Sigmoid colon (tissue), 7 donors: Measurements from ENCODE around the gene HKDC1. TPM values are rescaled to one million over a fixed set of nuclear protein-coding genes. Genes with fewer than 3 reads are reported as not detected.

Experiments
- DNase-seq: peaks from one replicate; pipeline ENCODE4 v3.0.0-alpha.2; 2019
- H3K27ac ChIP-seq, 4 donors: fragments of 200-600 bp; sonication (generic); one replicate each; pipeline ENCODE4 v1.5.1; 2016 to 2019; ENCODE audit warnings: mild to moderate bottlenecking in 1 of 4
- H3K27me3 ChIP-seq, 3 donors: fragments of 200-600 bp; sonication (generic); one replicate each; pipeline ENCODE4 v1.5.1; 2019; ENCODE audit warnings: mild to moderate bottlenecking in 1 of 3
- H3K36me3 ChIP-seq, 4 donors: fragments of 200-600 bp; sonication (generic); one replicate each; pipeline ENCODE4 v1.5.1; 2016 to 2019
- H3K4me1 ChIP-seq, 4 donors: fragments of 200-600 bp; sonication (generic); one replicate each; pipeline ENCODE4 v1.5.1; 2017 to 2019
- H3K4me3 ChIP-seq, 4 donors: fragments of 200-600 bp; sonication (generic); one replicate each; pipeline ENCODE4 v1.5.1; 2017 to 2019; ENCODE audit warnings: mild to moderate bottlenecking in 2 of 4, moderate library complexity in 1 of 4
- H3K9me3 ChIP-seq, 4 donors: fragments of 200-600 bp in 3 of 4; sonication (generic) in 3 of 4; one replicate each; pipeline versions ENCODE4 v1.5.1 to v1.6.1; 2013 to 2019
- CTCF ChIP-seq, 4 experiments: fragments of 450-650 bp in 3 of 4; fragments of 200-600 bp in 1 of 4; IDR thresholded peaks; one replicate each; pipeline ENCODE4 v1.5.1; 2016 to 2019; ENCODE audit warnings: antibody characterized with exemption in 4 of 4, mild to moderate bottlenecking in 3 of 4, moderate library complexity in 2 of 4
- EP300 ChIP-seq, 4 donors: sonication (generic); formaldehyde crosslinking; IDR thresholded peaks; one replicate each; pipeline ENCODE4 v1.6.1; 2017; ENCODE audit warnings: antibody characterized with exemption in 4 of 4
- POLR2A ChIP-seq, 2 donors: fragments of 450-650 bp; IDR thresholded peaks; one replicate each; pipeline ENCODE4 v1.6.1; 2016; ENCODE audit warnings: antibody characterized with exemption in 2 of 2, mild to moderate bottlenecking in 2 of 2, moderate library complexity in 2 of 2
- POLR2AphosphoS5 ChIP-seq, 4 donors: sonication (generic); formaldehyde crosslinking; IDR thresholded peaks; one replicate each; pipeline ENCODE4 v1.6.1; 2017; ENCODE audit warnings: antibody characterized with exemption in 4 of 4
- WGBS, 2 donors: extraction: QIAGEN DNeasy Blood & Tissue Kit; methylation state at CpG; one replicate each; pipeline ENCODE4 v1.1.7; 2013; 5-methylcytosine and 5-hydroxymethylcytosine counted together
- intact Hi-C: fragments of 100-400 bp; cut with DNase I; formaldehyde crosslinking; loops from one replicate; pipeline ENCODE4 v1.15.1; 2023
- polyA plus RNA-seq, 3 donors: library from polyadenylated mRNA; stranded (reverse); fragments of 200-250 nt; gene quantifications; one replicate each; pipeline ENCODE4 v1.2.3, GENCODE V29; 2013
- total RNA-seq, 4 donors: library from RNA; depleted of rRNA; stranded (reverse); fragments of >200 nt; gene quantifications; one replicate each; pipeline ENCODE4 v1.1.0, GENCODE V29; 2016
- donor health status: healthy with polysubstance abuse.
- donor health status: Bipolar disorder and iron deficiency.
- donor health status: healthy.

The HKDC1 gene
- total and polyA plus RNA-seq, 7 donors: 8.4 to 33.3 (median 19.2) TPM; not detected in 4

GRCh38 chr10:69275444-69275843 lies 55.3 kb downstream of the HKDC1 start:
- DNase-seq: no peak
- no peak overlapping the region for H3K4me3 ChIP-seq
- no peaks in the 10 kb centered on the region for H3K36me3 ChIP-seq
- 89 to 93% methylated on average over 1 of the region's 1 CpG for WGBS, 2 donors
- intact Hi-C loops: no loop called here
- no peak for TF ChIP-seq EP300 (IDR thresholded peaks at IDR 0.05)
- TF ChIP-seq POLR2A (IDR thresholded peaks at IDR 0.05): no peak
- no peak for TF ChIP-seq POLR2AphosphoS5 (IDR thresholded peaks at IDR 0.05)
- no peak for TF ChIP-seq CTCF (IDR thresholded peaks at IDR 0.05)
- H3K27me3 ChIP-seq: no peaks in the 10 kb centered on the region
- no peaks in the 10 kb centered on the region for H3K4me1 ChIP-seq
- no peaks in the 10 kb centered on the region for H3K9me3 ChIP-seq
- H3K27ac ChIP-seq: no peak overlapping the region

- Histone ChIP-seq H3K27ac (no peak overlapping the region), H3K4me3 (no peak overlapping the region), H3K9me3 (no peaks in the 10 kb centered on the region), H3K4me1 (no peaks in the 10 kb centered on the region), H3K27me3 (no peaks in the 10 kb centered on the region), H3K36me3 (no peaks in the 10 kb centered on the region)
- intact Hi-C loops: no loop called here
- WGBS, 2 donors: 89 to 95% methylated on average over 6 of the region's 6 CpGs
- DNase-seq: no peak
- TF ChIP-seq CTCF (IDR thresholded peaks at IDR 0.05): no peak
- no peak for TF ChIP-seq POLR2AphosphoS5 (IDR thresholded peaks at IDR 0.05)
- TF ChIP-seq EP300 (IDR thresholded peaks at IDR 0.05): no peak
- no peak for TF ChIP-seq POLR2A (IDR thresholded peaks at IDR 0.05)
These were observed 56.4 kb downstream of the HKDC1 start for GRCh38 chr10:69276503-69276902.

- H3K4me1 ChIP-seq: no peaks in the 10 kb centered on the region
- no peaks in the 10 kb centered on the region for H3K9me3 ChIP-seq
- no peak for TF ChIP-seq POLR2A (IDR thresholded peaks at IDR 0.05)
- TF ChIP-seq EP300 (IDR thresholded peaks at IDR 0.05): no peak
- TF ChIP-seq POLR2AphosphoS5 (IDR thresholded peaks at IDR 0.05): no peak
- no peak for TF ChIP-seq CTCF (IDR thresholded peaks at IDR 0.05)
- H3K4me3 ChIP-seq: no peak within 1 kb of the TSS
- WGBS, 2 donors: 67 to 87% methylated on average over 11 of the region's 11 CpGs
- intact Hi-C loops: no loop called here
- H3K27me3 ChIP-seq: no peaks in the 10 kb centered on the region
- no peak within 1 kb of the TSS for H3K27ac ChIP-seq
- no peaks in the 10 kb centered on the region for H3K36me3 ChIP-seq
- DNase-seq: no peak
These were observed 58.4 kb downstream of the HKDC1 start, which contains the start of gene HK1 for GRCh38 chr10:69278446-69278963. TSS of gene HK1 (plus strand) at chr10:69278496.

- 76 to 86% methylated on average over 2 of the region's 2 CpGs for WGBS, 2 donors
- Histone ChIP-seq H3K4me1 (no peaks in the 10 kb centered on the region), H3K27ac (no peak overlapping the region), H3K27me3 (no peaks in the 10 kb centered on the region), H3K4me3 (no peak overlapping the region), H3K9me3 (no peaks in the 10 kb centered on the region), H3K36me3 (no peaks in the 10 kb centered on the region)
- no peak for DNase-seq
- TF ChIP-seq EP300 (IDR thresholded peaks at IDR 0.05) (no peak), CTCF (IDR thresholded peaks at IDR 0.05) (no peak), POLR2AphosphoS5 (IDR thresholded peaks at IDR 0.05) (no peak), POLR2A (IDR thresholded peaks at IDR 0.05) (no peak)
- intact Hi-C loops: no loop called here
These were observed 59.0 kb downstream of the HKDC1 start for GRCh38 chr10:69279110-69279509.
